PFSK-1 (cell line): ENCODE data around the gene TTC4.

ENCODE experiments used
- FOXP2 ChIP-seq: optimal IDR thresholded peaks from 2 replicates; pipeline ENCODE3; 2011; ENCODE audit warnings: borderline replicate concordance, control low read depth, inconsistent platforms; ENCODE audit not compliant: insufficient read depth; ENCODE audit errors: extremely low read length, extremely low read depth
- POLR2AphosphoS5 ChIP-seq: IDR thresholded peaks from 2 replicates; pipeline ENCODE4 v1.6.1; 2012; ENCODE audit warnings: low read depth, mild to moderate bottlenecking, control low read depth, low read length, moderate library complexity
- SIN3A ChIP-seq: IDR thresholded peaks from 2 replicates; pipeline ENCODE4 v1.6.1; 2012; ENCODE audit warnings: mild to moderate bottlenecking, low read length, moderate library complexity, borderline replicate concordance; ENCODE audit not compliant: insufficient read depth
- TAF1 ChIP-seq: IDR thresholded peaks from 2 replicates; pipeline ENCODE4 v1.6.1; 2012; ENCODE audit warnings: low read length, control low read depth, borderline replicate concordance; ENCODE audit not compliant: insufficient read depth
- TF ChIP-seq, protein P1 (sequence below), 2 experiments: IDR thresholded peaks; 2 replicates each; pipeline versions ENCODE4 v1.6.1 to v1.8.0; 2011 to 2012; ENCODE audit warnings: low read depth in 2 of 2, low read length in 2 of 2, control low read depth in 1 of 2, inconsistent platforms in 1 of 2, mild to moderate bottlenecking in 1 of 2, moderate library complexity in 1 of 2; ENCODE audit not compliant: insufficient read depth in 1 of 2

TTC4 gene

GRCh38 chr1:54699936-54700525 is 15.6 kb upstream of the TTC4 start:
- TF ChIP-seq TAF1, result no peak
- TF ChIP-seq, protein P1, sequence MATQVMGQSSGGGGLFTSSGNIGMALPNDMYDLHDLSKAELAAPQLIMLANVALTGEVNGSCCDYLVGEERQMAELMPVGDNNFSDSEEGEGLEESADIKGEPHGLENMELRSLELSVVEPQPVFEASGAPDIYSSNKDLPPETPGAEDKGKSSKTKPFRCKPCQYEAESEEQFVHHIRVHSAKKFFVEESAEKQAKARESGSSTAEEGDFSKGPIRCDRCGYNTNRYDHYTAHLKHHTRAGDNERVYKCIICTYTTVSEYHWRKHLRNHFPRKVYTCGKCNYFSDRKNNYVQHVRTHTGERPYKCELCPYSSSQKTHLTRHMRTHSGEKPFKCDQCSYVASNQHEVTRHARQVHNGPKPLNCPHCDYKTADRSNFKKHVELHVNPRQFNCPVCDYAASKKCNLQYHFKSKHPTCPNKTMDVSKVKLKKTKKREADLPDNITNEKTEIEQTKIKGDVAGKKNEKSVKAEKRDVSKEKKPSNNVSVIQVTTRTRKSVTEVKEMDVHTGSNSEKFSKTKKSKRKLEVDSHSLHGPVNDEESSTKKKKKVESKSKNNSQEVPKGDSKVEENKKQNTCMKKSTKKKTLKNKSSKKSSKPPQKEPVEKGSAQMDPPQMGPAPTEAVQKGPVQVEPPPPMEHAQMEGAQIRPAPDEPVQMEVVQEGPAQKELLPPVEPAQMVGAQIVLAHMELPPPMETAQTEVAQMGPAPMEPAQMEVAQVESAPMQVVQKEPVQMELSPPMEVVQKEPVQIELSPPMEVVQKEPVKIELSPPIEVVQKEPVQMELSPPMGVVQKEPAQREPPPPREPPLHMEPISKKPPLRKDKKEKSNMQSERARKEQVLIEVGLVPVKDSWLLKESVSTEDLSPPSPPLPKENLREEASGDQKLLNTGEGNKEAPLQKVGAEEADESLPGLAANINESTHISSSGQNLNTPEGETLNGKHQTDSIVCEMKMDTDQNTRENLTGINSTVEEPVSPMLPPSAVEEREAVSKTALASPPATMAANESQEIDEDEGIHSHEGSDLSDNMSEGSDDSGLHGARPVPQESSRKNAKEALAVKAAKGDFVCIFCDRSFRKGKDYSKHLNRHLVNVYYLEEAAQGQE (IDR thresholded peaks at IDR 0.05; ENCODE audit: insufficient read depth in 1 of 2, low read depth in 2 of 2, low read length in 2 of 2), result no peak
- TF ChIP-seq SIN3A, result no peak
- TF ChIP-seq POLR2AphosphoS5, result no peak
- no peak for TF ChIP-seq FOXP2

DNA sequence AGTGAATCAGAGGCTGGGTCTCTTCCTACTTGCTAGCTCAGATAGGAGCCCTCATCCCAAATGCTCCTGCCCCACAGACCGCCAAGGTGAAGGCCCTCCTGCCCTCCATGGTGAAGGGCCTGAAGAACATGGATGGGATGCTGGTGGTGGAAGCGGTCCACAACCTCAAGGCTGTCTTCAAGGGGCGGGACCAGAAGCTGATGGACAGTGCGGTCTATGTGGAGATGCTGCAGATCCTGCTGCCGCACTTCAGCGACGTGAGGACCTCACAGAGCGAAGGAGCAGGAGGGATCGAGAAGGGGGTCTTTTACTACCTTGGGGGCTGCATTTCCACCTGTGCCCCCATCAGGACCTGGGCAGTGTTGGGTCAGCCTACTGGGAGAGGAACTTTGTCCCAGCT is 14.6 kb upstream of the TTC4 start:
- TF ChIP-seq SIN3A (no peak), POLR2AphosphoS5 (no peak)

DNA sequence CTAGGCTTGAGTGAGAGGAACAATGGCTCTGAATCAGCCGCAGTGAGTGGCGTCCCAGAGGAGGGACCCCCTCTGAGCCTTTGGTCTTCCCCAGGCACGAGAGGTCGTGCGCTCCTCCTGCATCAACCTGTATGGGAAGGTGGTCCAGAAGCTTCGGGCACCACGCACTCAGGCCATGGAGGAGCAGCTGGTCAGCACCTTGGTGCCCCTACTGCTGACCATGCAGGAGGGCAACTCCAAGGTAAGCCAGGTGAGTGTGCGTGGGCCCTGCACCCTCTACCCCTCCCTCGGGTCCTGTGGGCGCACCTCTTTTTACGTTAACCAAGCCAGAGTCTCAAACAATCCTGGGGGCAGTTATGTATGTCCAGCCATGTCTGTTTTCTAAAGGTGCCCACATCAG is 13.7 kb upstream of the TTC4 start:
- TF ChIP-seq POLR2AphosphoS5 (no peak), TAF1 (no peak), FOXP2 (no peak), SIN3A (no peak)
- TF ChIP-seq, protein P1 (IDR thresholded peaks at IDR 0.05; ENCODE audit: insufficient read depth in 1 of 2, low read depth in 2 of 2, low read length in 2 of 2), result no peak

DNA sequence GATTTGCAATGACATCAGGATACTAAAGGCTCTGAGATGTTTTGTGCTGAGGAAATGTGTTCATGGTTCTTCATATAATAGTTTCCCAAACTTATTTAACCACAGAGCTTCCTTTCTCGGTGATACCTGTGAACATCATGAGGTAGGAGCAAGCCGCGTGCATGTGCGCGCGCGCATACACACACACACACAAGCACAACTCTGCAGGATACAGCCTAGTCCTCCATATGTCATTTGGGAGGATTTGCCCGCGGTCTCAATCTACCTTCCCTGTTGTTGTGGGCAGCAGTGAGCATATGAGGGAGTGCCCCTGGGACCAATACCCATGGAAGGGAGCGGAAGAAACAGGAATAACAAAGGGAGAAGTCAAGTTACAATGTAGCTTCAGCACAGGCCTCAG is 12.2 kb upstream of the TTC4 start:
- TF ChIP-seq TAF1, result no peak
- TF ChIP-seq, protein P1 (IDR thresholded peaks at IDR 0.05; ENCODE audit: insufficient read depth in 1 of 2, low read depth in 2 of 2, low read length in 2 of 2), result no peak
- TF ChIP-seq FOXP2, result no peak
- no peak for TF ChIP-seq POLR2AphosphoS5
- TF ChIP-seq SIN3A, result no peak

DNA sequence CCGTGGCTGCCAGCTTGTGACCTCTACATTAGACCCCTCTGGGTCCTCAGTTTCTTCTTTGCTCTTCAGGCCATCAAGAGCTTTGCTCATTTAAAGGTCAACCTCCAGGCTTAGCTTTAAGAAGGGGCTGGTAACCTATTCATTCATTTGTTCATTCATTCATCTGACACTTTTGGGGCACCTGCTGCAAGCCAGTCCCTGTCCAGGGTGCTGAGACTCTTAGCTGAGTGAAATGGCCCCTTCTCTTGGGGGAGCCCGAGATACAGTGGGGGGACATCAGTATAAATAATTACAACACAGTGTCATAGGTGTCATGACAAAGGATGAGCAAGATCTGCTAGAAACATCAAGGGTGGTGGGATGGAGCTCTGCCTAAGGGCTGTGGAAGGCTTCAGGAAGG is 10.5 kb upstream of the TTC4 start:
- TF ChIP-seq SIN3A, result no peak
- TF ChIP-seq, protein P1 (IDR thresholded peaks at IDR 0.05; ENCODE audit: insufficient read depth in 1 of 2, low read depth in 2 of 2, low read length in 2 of 2), result peak; percentile 68 to 92
- TF ChIP-seq FOXP2, result no peak
